Fibroblast of lung (primary cell): ENCODE data around the gene RERE.

ENCODE experiments used
- CTCF ChIP-seq, 2 donors: IDR thresholded peaks in 1 of 2; conservative IDR thresholded peaks in 1 of 2; 1 replicate in 1 of 2; 2 replicates in 1 of 2; pipeline ENCODE4 v1.5.1; 2011 to 2012; ENCODE audit warnings: low read length in 2 of 2, control low read depth in 1 of 2, inconsistent platforms in 1 of 2, low read depth in 1 of 2, mild to moderate bottlenecking in 1 of 2
- EZH2 ChIP-seq: IDR thresholded peaks from 2 replicates; pipeline ENCODE4 v1.5.1; 2012; ENCODE audit warnings: low read length, control low read depth, mild to moderate bottlenecking; ENCODE audit errors: missing control alignments

GRCh38 chr1:8311068-8311718, 506.2 kb downstream of the RERE start:
- TF ChIP-seq CTCF (conservative IDR thresholded peaks at IDR 0.05 in 1 of 2, IDR thresholded peaks at IDR 0.05 in 1 of 2; ENCODE audit: low read depth in 1 of 2, low read length in 2 of 2) = no peak
- no peak for TF ChIP-seq EZH2
